Effector CD8-positive, alpha-beta T cell (primary cell): ENCODE results near the gene KCNN1.
"Not testable (repeated sequence)": the region's sequence is repeated elsewhere in the genome, so short reads cannot be mapped to it uniquely, and the experiment has no call there.

Source experiments
- DNase-seq: peaks from one replicate; lab custom pipeline; 2025; lab: John Stamatoyannopoulos, UW

KCNN1 gene

DNA sequence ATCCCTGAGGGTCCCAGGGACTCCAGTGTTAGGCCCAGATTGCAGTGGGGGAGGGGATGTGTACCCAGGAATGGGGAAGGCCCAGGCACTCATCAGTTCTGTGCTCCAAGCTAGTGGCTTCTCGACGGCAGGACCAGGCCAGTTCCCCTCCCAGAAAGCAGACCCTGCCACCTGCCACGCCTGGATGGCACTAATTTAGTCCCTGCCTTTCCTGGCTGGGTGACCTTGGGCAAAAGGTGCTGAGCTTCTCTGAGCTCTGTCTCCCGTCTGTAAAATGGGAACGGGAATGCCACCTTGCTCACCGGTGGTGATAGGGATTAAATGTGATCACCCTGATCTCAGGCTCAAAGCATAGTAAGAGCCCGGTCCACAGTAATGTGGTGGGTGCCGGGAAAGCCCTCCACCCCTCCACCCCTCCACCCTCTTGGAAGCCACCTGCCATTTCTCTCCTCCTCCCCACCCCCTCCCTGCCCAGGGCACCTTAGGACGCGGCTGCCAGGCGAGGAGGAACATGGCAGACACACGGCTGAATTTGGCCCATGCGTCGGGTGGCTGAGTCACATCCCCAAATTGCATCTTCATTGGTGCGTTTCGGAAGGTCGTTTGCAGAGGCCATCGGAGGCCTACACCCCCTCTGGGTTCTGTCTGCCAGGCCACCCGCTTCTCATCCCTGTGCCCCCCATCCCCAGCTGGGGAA lies 2.3 kb downstream of the KCNN1 start:
- DNase-seq, result no peak

- DNase-seq, result no peak
Observed at GRCh38 chr19:17972230-17972629, 5.3 kb downstream of the KCNN1 start.

- DNase-seq, result no peak
Observed at GRCh38 chr19:17973759-17974158, 6.9 kb downstream of the KCNN1 start.

- DNase-seq, result no peak
Observed at GRCh38 chr19:17974551-17974950, 7.6 kb downstream of the KCNN1 start.

DNA sequence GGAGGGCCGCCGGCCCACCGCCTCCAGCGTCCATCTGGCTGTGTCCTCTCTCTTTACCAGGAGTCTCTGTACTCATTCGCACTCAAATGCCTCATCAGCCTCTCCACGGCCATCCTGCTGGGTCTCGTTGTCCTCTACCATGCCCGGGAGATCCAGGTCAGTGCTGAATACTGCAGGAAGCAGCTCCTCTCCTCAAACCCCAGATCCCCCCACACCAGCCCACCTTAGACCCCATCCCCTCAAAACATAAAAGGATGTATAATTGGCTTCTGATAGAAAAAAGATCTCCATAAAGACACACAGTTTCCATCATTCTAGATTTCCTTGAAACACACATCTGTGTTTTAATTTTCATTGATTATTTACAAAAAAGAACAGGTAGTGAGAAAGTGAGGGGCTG lies 8.1 kb downstream of the KCNN1 start:
- no peak for DNase-seq

GRCh38 chr19:17977021-17977420 lies 10.1 kb downstream of the KCNN1 start:
- no peak for DNase-seq

DNA sequence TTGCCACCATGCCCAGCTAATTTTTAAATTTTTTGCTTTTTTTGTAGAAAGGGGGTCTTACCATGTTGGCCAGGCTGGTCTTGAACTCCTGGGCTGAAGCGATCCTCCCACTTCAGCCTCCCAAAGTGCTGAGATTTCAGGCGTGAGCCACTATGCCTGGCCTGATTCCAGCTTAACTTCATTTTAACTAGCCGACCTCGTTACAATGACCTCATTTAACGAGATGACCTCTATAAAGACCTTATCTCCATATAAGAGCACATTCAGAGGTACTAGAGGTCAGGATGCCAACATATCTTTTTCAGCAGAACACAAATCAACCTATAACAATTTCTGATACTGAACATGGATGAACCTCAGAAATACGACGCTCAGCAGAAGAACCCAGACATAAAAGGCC lies 10.6 kb downstream of the KCNN1 start:
- no peak for DNase-seq

- DNase-seq, result no peak
Observed at GRCh38 chr19:17981611-17982010, 14.7 kb downstream of the KCNN1 start.

DNA sequence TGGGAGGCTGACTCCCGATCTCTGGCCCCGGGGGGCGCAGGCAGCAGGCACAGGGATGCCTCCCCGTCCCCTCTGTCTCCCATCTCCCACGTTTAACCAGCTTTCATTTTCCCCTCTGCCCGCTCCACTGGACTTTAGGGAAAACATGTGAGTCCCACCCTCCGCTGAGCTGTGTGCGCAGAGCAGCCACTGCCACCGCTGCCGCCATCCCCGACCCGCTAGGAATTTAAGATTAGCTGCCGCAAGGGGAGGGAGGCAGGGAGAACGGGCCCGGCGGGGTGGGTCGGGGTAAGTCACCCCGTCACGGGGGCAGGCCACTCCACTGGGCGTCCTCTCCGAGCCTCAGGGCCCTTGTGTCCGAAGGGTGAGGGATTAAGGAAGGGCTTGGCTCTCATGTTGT lies 15.5 kb downstream of the KCNN1 start:
- DNase-seq, result no peak

GRCh38 chr19:17985037-17985818 lies 18.3 kb downstream of the KCNN1 start:
- DNase-seq, result no peak

DNA sequence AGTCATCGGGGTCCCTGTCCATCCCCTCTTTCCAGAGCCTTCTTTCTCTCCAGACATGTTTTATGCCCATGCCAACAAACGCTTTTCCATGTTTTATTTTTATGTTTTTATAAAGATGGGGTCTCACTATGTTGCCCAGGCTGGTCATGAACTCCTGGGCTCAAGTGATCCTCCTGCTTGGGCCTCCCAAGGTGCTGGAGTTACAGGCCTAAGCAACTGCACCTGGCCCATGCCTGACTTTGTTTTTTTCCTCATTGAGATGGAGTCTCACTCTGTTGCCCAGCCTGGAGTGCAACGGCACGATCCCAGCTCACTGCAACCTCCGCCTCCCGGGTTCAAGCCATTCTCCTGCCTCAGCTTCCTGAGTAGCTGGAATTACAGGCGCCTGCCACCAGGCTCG lies 19.7 kb downstream of the KCNN1 start:
- not testable (repeated sequence) for DNase-seq

DNA sequence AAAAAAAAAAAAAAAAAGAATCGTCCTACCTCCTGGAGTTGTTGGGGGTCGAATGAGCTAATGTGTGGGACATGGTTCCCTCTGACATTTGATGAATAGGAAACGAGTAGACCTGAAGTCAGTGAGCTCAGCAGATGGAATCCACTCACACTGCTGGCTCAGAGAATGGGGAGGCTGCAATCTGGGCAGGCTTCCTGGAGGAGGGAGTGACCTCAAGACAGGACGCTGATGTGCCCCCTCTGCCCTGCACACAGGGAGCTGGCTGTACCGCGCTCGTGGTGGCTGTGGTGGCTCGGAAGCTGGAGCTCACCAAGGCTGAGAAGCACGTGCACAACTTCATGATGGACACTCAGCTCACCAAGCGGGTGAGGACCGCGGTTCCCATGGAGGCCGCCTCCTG lies 21.3 kb downstream of the KCNN1 start:
- no peak for DNase-seq

DNA sequence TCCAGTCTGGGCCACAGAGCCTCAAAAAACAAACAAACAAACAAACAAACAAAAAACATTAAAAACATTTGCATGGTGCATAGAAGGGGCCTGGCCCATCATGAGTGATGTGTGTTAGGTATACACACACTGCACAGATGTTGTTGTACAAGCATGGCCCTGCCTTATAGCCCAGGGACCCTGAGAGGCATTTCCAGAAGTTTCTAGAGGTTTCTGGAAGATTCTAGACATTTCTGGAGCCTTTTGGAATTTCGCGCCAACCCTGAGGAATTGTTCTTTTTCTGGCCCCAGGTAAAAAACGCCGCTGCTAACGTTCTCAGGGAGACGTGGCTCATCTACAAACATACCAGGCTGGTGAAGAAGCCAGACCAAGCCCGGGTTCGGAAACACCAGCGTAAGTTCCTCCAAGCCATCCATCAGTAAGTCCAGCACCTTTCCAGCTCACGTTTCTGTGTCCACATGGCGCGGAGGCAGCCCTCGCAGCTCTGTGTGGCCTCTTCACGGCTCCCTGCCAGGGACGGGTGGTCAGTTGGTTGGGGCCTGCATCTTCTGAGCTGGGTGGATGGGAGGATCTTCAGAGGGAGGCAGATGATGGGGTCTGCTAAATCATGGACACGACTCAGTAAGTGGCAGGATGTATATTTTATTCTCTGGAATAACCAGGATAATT lies 22.7 kb downstream of the KCNN1 start:
- DNase-seq, result no peak

- DNase-seq, result no peak
Observed at GRCh38 chr19:17993076-17993813, 26.3 kb downstream of the KCNN1 start.

DNA sequence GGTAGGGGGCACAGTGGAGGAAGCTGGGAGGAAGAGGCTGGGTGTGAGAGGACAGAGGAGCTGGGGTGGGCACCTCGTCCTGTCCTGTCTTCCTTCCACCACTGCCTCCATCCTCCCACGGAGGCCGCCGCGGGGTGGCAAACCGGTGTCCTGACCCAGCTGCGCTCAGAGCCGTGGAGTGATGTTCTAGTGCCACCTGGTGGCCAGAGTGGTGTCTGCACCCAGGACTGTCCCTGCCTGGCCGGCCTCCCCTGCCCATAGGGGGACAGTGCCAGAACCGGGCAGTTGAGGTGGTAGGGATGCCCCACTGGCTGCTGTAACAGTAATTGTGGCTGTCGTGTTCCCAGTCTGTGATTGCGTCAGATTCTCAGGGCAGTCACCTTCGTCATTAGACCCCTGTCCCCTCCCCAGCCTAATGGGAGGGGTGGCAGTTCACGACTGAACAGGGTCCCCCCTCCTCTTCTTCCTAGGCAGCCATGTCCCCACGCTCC lies 30.0 kb downstream of the KCNN1 start:
- DNase-seq, result peak; percentile 83

- DNase-seq, result no peak
Observed at GRCh38 chr19:17997969-17998826, 31.3 kb downstream of the KCNN1 start.

DNA sequence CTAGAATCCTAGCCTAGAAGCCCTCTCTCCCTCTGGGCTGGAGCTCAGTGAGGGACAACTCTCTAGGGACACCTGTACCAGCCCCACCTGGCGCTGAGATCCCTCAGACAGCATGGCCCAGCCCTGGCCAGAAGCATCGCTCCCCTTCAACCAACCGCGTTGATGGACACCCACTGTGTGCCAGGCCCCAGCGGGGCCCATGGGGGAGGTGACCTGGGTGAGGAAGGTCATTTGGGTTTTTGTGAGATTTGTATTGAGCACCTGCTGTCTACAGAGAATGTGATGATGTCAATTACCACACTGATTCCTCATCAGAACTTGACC lies 31.9 kb downstream of the KCNN1 start:
- no peak for DNase-seq

- no peak for DNase-seq
Observed at GRCh38 chr19:17999684-18000479, 33.0 kb downstream of the KCNN1 start.

DNA sequence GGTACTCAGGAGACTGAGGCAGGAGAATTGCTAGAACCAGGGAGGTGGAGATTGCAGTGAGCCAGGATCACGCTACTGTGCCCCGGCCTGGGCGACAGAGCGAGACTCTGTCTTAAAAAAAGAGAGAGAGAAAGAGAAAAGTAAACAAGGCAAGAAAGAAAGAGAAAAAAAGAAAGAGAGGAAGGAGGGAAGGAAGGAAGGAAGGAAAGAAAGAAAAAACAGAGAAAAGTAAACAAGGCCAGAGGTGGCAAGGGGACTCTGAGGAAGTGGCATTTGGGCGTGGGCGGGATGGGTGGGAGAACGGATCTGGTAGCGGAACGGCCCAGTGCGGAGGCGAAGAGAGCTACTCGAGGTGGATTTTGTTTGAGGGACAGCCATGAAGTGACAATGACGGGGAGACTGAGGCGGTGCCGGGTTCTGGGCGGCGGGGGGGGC lies 33.6 kb downstream of the KCNN1 start:
- no peak for DNase-seq
